Suprapubic skin (tissue), 4 donors: ENCODE measurements around the gene TMEM170A. TPM values are rescaled to one million over a fixed set of nuclear protein-coding genes. Genes with fewer than 3 reads are reported as not detected.
"Not testable (repeated sequence)": the region's sequence is repeated elsewhere in the genome, so short reads cannot be mapped to it uniquely, and the experiment has no call there.

Experiments
- DNase-seq, 2 donors: peaks; one replicate each; pipeline ENCODE4 v3.0.0-alpha.2; 2019; ENCODE audit warnings: low spot score in 2 of 2
- H3K27ac ChIP-seq: fragments of 200-600 bp; sonication (generic); one replicate; pipeline ENCODE4 v1.5.1; 2019
- H3K27me3 ChIP-seq: fragments of 200-600 bp; sonication (generic); one replicate; pipeline ENCODE4 v1.5.1; 2019
- H3K36me3 ChIP-seq: fragments of 200-600 bp; sonication (generic); one replicate; pipeline ENCODE4 v1.5.1; 2019
- H3K4me1 ChIP-seq: fragments of 200-600 bp; sonication (generic); one replicate; pipeline ENCODE4 v1.5.1; 2019
- H3K4me3 ChIP-seq: fragments of 200-600 bp; sonication (generic); one replicate; pipeline ENCODE4 v1.5.1; 2019; ENCODE audit warnings: mild to moderate bottlenecking
- H3K9me3 ChIP-seq: fragments of 200-600 bp; sonication (generic); one replicate; pipeline ENCODE4 v1.5.1; 2019
- EP300 ChIP-seq: sonication (generic); formaldehyde crosslinking; IDR thresholded peaks from one replicate; pipeline ENCODE4 v1.6.1; 2017; ENCODE audit warnings: antibody characterized with exemption
- POLR2A ChIP-seq, 2 donors: fragments of 450-650 bp; IDR thresholded peaks; one replicate each; pipeline ENCODE4 v1.6.1; 2017; ENCODE audit warnings: antibody characterized with exemption in 2 of 2, mild to moderate bottlenecking in 2 of 2, moderate library complexity in 2 of 2
- POLR2AphosphoS5 ChIP-seq, 3 donors: sonication (generic); formaldehyde crosslinking; IDR thresholded peaks; one replicate each; pipeline ENCODE4 v1.6.1; 2017; ENCODE audit warnings: antibody characterized with exemption in 3 of 3
- WGBS: methylation state at CpG from one replicate; pipeline ENCODE4 v1.1.5; 2018; 5-methylcytosine and 5-hydroxymethylcytosine counted together
- total RNA-seq, 4 donors: library from RNA; depleted of rRNA; stranded (reverse); fragments of >200 nt; gene quantifications; one replicate each; pipeline ENCODE4 v1.1.0, GENCODE V29; 2016
- TF ChIP-seq, protein P1 (sequence below), 2 donors: fragments of 200-600 bp in 1 of 2; fragments of 450-650 bp in 1 of 2; sonication (generic) in 1 of 2; IDR thresholded peaks; one replicate each; pipeline ENCODE4 v1.5.1; 2016 to 2019; ENCODE audit warnings: antibody characterized with exemption in 2 of 2, mild to moderate bottlenecking in 1 of 2, moderate library complexity in 1 of 2

Gene TMEM170A
- total RNA-seq, 4 donors from 2014 or later = 15.8 to 17.5 (median 16.5) TPM

DNA sequence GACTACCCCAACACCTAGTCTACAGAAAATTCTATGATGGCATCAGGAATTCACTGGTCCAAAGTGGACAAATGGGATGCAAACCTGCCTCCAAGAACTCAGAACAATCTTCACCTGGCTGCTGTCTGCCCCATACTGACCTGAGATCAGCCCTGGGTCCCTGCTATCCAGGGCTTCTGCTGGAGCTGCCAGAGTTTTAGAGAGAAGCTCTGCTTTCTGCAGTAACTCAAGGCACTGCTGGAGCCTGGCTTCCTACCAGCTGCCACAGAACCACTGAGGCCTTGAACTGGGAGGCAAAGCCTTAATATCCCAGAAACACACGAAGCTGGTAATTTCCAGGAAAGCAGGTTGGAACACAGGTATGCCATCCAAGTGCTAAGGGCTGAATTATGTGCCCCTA lies 7.5 kb downstream of the TMEM170A start:
- Histone ChIP-seq H3K4me3 (no peak overlapping the region), H3K9me3 (no peaks in the 10 kb centered on the region), H3K36me3 (no peaks in the 10 kb centered on the region), H3K27me3 (no peaks in the 10 kb centered on the region), H3K4me1 (peaks cover 4% of the 10 kb centered on the region), H3K27ac (no peak overlapping the region)
- DNase-seq = peak in 1 of 2 donors; percentile 15
- TF ChIP-seq EP300 = no peak
- WGBS = no CpG with 5 or more reads among the region's 1 CpG

DNA sequence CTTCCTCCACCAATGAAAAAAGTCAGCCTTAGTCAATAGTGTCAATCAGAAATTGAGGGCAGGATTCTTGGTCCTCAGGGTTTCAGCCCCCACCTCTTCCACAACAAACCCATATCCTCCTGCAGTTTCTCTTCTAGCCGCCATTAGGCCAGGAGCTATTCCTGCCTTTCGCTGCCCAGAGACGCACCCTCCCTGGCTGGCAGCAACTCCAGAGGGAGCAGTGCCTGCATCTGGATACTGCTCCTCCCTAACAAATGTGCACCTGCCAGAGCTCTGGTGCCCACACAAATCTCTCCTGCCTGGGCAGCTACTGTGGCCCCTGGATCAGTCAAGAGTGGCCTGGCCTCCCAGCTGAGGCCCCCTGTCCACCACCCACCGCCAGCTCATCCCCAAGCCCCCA lies 8.0 kb downstream of the TMEM170A start:
- H3K4me3 ChIP-seq, H3K27me3 ChIP-seq, H3K9me3 ChIP-seq, H3K36me3 ChIP-seq, H3K27ac ChIP-seq, H3K4me1 ChIP-seq: not testable (repeated sequence)
- 77% methylated on average over 4 of the region's 4 CpGs for WGBS
- DNase-seq = peak in 1 of 2 donors; percentile 32

DNA sequence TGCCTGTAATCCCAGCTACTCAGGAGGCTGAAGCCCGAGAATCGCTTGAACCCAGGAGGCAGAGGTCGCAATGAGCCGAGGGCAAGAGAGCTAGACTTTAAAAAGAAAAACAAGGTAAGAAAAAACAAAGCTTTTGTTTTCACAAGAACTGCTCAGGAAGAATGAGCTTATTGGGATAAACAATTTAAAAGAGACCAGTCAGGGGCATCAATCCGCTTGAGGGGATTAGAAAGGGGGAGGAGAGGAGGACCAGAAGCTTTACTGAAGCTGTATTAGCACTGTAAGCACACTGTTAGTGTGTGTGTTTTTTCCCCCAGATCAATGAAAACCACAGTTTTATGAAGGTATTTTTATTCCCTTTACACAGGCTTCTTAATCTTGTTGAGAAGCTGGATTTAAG lies 8.8 kb downstream of the TMEM170A start:
- Histone ChIP-seq H3K27me3 (no peaks in the 10 kb centered on the region), H3K27ac (no peak overlapping the region)
- WGBS = 59% methylated on average over 5 of the region's 5 CpGs

DNA sequence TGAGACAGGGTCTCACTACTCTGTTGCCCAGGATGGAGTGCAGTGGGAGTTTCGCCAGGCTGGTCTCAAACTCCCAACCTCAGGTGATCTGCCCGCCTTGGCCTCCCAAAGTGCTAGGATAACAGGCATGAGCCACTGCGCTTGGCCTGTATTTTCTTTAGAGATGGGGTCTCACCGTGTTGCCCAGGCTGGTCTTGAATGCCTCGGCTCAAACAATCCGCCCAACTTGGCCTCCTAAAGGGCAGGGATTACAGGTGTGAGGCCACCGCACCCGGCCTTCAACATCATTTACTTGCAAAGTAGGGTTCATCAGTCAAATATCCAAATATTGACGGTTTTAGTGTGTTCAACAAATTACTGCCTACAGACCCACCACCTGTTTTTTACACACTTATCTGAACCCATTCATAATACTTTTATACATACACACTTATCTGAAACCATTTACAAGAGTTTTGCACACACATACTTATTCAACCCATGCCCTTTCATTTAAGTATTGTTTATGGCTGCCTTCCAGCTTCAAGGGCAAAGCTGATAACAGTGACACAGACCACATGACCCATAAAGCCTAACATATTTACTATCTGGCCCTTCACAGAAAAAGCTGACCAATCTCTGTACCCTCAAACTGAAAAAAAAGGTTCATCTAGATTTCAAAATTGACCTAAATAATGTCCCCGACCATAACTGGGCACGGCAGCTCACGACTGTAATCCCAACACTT lies 11.9 kb downstream of the TMEM170A start:
- no peak for DNase-seq
- Histone ChIP-seq H3K36me3 (peaks cover 21% of the 10 kb centered on the region), H3K27me3 (no peaks in the 10 kb centered on the region), H3K4me3 (no peak overlapping the region), H3K9me3 (no peaks in the 10 kb centered on the region), H3K27ac (no peak overlapping the region), H3K4me1 (no peaks in the 10 kb centered on the region)
- TF ChIP-seq POLR2AphosphoS5 (IDR thresholded peaks at IDR 0.05) = no peak
- TF ChIP-seq POLR2A (IDR thresholded peaks at IDR 0.05) = no peak
- no peak for TF ChIP-seq EP300
- TF ChIP-seq, protein P1, sequence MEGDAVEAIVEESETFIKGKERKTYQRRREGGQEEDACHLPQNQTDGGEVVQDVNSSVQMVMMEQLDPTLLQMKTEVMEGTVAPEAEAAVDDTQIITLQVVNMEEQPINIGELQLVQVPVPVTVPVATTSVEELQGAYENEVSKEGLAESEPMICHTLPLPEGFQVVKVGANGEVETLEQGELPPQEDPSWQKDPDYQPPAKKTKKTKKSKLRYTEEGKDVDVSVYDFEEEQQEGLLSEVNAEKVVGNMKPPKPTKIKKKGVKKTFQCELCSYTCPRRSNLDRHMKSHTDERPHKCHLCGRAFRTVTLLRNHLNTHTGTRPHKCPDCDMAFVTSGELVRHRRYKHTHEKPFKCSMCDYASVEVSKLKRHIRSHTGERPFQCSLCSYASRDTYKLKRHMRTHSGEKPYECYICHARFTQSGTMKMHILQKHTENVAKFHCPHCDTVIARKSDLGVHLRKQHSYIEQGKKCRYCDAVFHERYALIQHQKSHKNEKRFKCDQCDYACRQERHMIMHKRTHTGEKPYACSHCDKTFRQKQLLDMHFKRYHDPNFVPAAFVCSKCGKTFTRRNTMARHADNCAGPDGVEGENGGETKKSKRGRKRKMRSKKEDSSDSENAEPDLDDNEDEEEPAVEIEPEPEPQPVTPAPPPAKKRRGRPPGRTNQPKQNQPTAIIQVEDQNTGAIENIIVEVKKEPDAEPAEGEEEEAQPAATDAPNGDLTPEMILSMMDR (IDR thresholded peaks at IDR 0.05) = no peak
- WGBS = 91% methylated on average over 12 of the region's 12 CpGs

More for the DNA sequence above, 8.8 kb downstream of the TMEM170A start:
- Histone ChIP-seq H3K4me3 (no peak overlapping the region), H3K9me3 (no peaks in the 10 kb centered on the region), H3K4me1 (no peaks in the 10 kb centered on the region), H3K36me3 (peaks cover 4% of the 10 kb centered on the region)
- TF ChIP-seq POLR2AphosphoS5 (IDR thresholded peaks at IDR 0.05) = no peak
- TF ChIP-seq, protein P1 (IDR thresholded peaks at IDR 0.05) = no peak
- no peak for TF ChIP-seq POLR2A (IDR thresholded peaks at IDR 0.05)
- no peak for TF ChIP-seq EP300
- no peak for DNase-seq

DNA sequence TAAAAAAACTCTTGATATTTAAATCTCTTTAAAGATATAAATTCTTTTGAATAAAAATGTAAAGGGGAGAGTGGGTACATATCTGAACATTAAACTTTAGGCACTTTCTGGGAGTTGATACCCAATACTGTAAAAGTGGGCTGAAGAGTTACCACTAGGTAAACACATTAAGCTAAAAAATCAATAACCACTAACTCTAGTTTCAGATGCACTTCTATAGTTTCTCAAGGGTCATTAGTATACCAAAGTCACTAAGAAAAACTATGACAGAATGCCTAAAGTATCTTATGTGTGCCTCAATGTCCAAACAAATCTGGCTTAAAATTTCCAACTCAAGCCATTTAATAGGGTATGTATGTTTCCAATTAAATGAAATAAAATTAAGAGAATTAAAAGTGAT lies 18.1 kb downstream of the TMEM170A start:
- Histone ChIP-seq H3K4me3 (no peak overlapping the region), H3K27me3 (no peaks in the 10 kb centered on the region), H3K4me1 (no peaks in the 10 kb centered on the region), H3K27ac (no peak overlapping the region), H3K9me3 (no peaks in the 10 kb centered on the region), H3K36me3 (peaks cover 21% of the 10 kb centered on the region)
- TF ChIP-seq POLR2A (IDR thresholded peaks at IDR 0.05) (no peak), POLR2AphosphoS5 (IDR thresholded peaks at IDR 0.05) (no peak), EP300 (no peak)
- TF ChIP-seq, protein P1 (IDR thresholded peaks at IDR 0.05) = no peak
- DNase-seq = no peak

DNA sequence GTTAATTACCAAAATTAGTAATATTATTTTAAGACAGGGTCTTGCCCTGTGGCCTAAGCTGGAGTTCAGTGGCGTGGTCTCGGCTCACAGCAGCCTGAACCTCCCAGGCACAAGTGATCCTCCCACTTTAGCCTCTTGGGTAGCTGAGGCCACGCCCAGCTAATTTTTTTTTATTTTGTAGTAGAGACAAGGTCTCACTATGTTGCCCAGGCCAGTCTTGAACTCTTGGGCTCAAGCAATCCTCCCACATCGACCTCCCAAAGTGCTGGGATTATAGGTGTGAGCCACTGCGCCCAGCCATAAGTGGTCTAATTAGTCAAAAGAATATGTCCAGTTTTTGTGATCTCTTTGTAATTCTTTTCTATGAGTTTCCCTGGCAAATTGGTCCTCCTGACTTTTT lies 19.2 kb downstream of the TMEM170A start:
- DNase-seq = no peak
- Histone ChIP-seq H3K27me3 (no peaks in the 10 kb centered on the region), H3K4me3 (no peak overlapping the region), H3K4me1 (no peaks in the 10 kb centered on the region), H3K36me3 (peaks cover 14% of the 10 kb centered on the region), H3K27ac (no peak overlapping the region), H3K9me3 (no peaks in the 10 kb centered on the region)
- WGBS = 95% methylated on average over 4 of the region's 5 CpGs
- TF ChIP-seq, protein P1 (IDR thresholded peaks at IDR 0.05) = no peak
- TF ChIP-seq POLR2A (IDR thresholded peaks at IDR 0.05) = no peak
